AG09319 (cell line): ENCODE data around the gene MAPK12.

Source experiments
- DNase-seq: peaks from one replicate; pipeline ENCODE4 v3.0.0-alpha.2; 2010; ENCODE audit warnings: low read depth; ENCODE audit errors: extremely low read depth
- TF ChIP-seq, protein P1 (sequence below): IDR thresholded peaks from 2 replicates; pipeline ENCODE4 v1.5.1; 2011; ENCODE audit warnings: low read depth, mild to moderate bottlenecking, inconsistent platforms, low read length, moderate library complexity

MAPK12 gene

DNA sequence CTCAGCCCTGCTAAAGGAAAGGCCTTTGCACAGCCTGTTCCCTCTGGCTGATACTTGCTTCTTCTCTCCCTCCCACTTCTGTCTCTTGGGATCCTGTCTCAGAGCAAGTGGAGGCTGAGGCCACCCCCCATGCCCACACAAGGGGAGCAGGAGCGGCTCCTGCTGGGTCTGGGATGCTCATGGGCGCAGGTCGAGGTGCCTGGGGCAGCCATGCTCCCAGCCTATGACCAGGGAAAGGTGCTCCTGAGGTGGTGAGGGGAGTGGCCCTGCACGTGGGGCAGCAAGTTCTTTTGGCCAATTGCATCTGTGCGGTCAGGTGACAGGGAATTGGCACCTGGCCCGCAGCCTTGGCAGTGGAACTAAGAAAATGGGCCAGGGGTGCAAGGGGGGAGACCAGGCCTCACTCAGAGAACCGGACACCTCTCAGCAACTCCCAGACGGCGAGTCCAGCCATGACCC is 7.2 kb upstream of the MAPK12 start:
- TF ChIP-seq, protein P1, sequence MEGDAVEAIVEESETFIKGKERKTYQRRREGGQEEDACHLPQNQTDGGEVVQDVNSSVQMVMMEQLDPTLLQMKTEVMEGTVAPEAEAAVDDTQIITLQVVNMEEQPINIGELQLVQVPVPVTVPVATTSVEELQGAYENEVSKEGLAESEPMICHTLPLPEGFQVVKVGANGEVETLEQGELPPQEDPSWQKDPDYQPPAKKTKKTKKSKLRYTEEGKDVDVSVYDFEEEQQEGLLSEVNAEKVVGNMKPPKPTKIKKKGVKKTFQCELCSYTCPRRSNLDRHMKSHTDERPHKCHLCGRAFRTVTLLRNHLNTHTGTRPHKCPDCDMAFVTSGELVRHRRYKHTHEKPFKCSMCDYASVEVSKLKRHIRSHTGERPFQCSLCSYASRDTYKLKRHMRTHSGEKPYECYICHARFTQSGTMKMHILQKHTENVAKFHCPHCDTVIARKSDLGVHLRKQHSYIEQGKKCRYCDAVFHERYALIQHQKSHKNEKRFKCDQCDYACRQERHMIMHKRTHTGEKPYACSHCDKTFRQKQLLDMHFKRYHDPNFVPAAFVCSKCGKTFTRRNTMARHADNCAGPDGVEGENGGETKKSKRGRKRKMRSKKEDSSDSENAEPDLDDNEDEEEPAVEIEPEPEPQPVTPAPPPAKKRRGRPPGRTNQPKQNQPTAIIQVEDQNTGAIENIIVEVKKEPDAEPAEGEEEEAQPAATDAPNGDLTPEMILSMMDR = no peak
- no peak for DNase-seq

DNA sequence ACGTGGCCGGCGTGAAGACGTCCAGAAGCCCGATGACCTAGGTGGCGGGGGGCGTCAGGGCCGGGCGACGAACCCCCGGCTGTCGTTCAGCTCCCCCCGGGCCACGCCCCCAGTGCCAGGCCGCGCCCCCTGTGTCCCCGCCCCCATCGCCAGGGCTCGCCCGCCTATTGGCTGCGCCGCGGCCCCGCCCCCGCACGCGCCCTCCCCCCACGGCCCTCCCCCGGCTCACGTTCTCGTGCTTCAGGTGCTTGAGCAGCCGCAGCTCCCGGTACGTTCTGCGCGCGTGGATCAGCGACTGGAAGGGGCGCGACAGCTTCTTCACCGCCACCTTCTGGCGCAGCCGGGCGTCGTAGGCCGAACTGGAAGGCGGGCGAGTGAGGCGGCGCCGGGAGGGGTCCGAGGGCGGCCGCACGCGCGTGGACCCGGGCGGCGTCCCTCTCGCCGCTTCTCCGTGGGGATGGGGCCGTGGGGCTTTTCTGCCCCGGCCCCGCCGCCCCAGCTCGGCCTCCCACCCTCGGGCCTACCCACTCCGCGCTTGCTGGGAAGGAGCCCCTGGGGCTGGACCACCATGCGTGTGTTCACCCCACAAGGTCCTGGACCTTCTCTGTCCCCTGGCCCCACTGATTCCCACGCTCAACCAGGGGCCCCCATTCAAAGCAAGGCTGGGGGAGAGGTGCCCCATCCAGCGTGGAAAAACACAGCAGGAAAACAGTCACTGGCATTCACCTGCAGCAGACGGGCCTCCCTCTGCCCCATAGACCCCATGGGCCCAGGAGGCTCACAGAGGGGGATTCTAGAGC is 6.3 kb upstream of the MAPK12 start:
- no peak for DNase-seq
- TF ChIP-seq, protein P1 = peak; percentile 10

DNA sequence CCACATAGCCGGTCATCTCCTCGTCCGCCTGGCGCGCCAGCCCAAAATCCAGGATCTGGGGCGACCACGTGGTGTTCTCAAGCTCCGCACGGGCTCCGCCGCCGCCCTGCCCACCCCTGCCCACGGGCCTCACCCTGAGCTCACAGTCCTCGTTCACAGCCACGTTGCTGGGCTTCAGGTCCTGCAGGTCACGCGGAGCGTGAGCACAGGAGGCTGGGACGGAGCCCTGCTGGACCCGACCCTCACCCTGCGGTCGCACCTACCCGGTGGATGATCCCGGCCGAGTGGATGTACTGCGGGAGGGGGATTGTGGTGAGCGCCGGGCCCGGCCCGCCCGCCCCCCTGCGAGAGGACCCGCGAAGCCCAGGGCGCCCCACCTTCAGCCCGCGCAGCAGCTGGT is 5.5 kb upstream of the MAPK12 start:
- TF ChIP-seq, protein P1 = no peak

DNA sequence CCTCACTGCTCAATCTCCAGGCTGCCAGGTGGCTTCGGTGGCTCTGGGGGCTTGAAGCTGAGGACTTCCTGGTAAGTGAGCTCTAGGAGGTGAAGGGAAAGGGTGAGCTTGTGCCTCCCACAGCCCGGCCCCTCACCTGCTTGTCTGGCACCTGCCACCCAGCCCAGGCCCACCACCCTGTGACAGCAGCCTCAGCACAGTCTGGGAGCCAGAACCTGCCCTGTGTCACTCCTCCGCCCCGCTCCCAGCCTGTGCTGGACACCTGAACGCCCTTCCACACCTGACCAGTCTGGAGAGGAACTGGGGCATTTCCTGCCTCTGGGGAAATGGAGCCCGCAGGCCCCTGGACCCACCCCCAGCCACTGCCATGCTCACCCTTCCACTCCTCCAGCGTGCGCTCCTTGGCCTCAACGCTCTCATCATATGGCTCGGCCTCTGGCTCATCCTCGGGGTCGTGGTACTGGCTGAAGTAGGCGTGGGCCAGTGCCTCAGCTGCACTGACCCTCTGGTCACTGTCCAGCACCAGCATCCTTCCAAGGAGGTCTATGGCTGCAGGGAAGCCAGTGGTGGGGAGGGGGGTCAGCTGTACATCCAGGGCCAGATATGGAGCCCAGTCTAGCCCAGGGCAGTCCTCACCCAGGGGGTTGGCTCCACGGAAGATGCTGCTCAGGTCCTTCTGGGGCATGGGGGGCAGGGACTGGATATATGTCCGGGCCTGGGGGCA is 3.6 kb upstream of the MAPK12 start:
- TF ChIP-seq, protein P1 = no peak
- DNase-seq = no peak

More for the DNA sequence above, 5.5 kb upstream of the MAPK12 start:
- no peak for DNase-seq

DNA sequence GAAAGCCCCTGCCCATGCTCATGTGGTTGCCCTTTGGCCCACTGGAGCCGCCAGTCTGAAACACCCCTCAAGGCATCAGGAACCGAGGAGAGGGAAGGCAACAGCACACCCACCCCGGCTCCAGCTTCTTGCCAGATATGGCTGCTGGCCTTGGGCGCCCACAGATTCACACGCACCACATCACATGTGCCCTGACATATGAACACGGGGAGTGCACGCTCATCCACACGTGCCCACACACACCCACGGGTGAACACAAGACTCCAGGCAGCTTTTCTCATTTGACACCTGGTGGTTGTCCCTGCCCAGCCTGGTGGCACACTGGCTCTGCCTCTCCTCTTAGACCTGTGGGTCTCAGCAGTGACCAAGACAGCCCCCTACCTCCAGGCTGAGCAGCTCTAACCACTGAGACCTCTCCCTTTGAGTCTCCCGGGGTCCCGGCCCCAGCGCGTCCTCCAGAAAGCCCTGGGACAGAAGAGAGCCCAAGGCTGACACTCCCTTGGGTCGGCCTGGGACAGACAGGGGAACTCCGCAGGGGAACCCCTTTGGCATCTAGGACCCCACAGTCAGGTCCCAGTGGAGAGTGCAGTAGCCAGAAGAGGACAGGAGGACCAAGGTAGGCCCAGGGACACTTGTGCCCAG is 2.7 kb upstream of the MAPK12 start:
- no peak for DNase-seq
- TF ChIP-seq, protein P1 = no peak

DNA sequence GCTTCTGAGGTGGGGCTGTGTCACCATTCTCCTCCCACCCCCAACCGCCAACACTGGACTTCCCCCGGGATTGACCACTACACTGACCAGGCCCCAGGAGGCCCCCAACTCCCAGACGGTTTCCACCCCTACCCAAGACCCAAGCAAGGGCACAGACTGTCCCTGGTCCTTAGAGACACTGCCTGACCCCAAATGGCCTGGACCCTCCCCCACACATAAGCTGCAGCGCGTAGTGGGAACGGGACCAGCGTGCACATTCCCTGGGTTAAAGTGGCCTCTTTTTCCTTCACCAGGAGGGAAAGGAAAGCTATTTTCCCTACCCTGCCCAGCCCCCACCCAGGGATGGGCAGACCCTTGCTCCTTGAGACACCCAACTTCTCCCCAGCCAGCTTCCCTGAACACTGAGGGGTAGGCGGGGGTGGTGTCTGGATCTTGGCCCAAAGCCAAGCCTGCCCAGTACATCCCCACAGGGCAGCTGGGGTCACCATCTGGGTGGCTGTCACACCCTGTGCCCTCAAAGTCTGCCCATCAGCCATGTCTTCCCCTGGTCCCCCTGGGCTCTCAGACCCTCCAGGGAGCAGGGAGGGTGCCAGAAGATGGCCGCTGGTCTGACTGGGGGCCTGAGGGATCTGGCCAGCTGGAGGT is 1.6 kb upstream of the MAPK12 start:
- TF ChIP-seq, protein P1 = no peak
- DNase-seq = no peak
